KOPT-K1 (cell line): ENCODE results near the gene ALDOC.

Experiments used
- H3K27ac ChIP-seq: fragments of 200-600 bp; sonication (generic); 2 replicates; pipeline ENCODE4 v1.5.1; 2016; ENCODE audit warnings: antibody characterized with exemption, mild to moderate bottlenecking, low read depth, low read length; ENCODE audit not compliant: poor library complexity, severe bottlenecking
- H3K36me3 ChIP-seq: fragments of 200-600 bp; sonication (generic); 2 replicates; pipeline ENCODE4 v1.5.1; 2017; ENCODE audit warnings: antibody characterized with exemption, mild to moderate bottlenecking, low read length, moderate library complexity; ENCODE audit not compliant: insufficient read depth
- H3K9me3 ChIP-seq: fragments of 200-600 bp; sonication (generic); 2 replicates; pipeline ENCODE4 v1.5.1; 2017; ENCODE audit warnings: antibody characterized with exemption, low read length, mild to moderate bottlenecking; ENCODE audit not compliant: insufficient read depth, poor library complexity, severe bottlenecking

Gene ALDOC

DNA sequence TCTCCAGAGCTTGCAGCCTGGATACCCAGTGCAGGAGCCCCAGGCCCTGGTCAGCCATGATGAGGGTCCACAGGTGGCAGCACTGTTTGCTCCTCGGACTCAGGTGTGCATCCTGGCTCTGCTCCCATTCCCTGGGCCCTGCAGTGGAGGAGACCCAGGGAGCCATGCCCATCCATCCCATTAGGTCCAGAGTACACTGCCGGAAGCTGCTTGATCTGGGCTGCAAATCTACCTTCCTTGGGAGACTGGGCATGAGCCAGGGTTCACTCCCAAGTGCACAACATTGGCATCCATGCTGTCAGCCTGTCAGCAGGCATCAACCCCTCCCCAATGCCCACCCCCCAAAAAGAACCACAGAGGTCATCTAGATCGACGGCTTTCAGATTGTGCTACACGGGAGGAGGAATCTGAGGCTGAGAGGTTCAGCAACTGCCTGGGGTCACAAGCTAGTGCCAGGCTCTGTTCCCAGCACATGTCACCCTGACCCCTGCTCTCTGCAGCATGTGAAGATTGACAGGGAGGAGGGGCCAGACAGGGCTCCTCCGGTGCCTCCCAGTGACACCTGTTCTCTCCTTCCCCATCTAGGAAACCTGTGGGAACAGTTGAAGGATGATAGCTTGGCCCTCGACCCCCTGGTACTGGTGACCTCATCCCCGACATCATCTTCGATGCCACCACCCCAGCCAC, 40.0 kb downstream of the ALDOC start:
- Histone ChIP-seq H3K36me3 (no peaks in the 10 kb centered on the region), H3K27ac (no peak overlapping the region), H3K9me3 (no peaks in the 10 kb centered on the region)

DNA sequence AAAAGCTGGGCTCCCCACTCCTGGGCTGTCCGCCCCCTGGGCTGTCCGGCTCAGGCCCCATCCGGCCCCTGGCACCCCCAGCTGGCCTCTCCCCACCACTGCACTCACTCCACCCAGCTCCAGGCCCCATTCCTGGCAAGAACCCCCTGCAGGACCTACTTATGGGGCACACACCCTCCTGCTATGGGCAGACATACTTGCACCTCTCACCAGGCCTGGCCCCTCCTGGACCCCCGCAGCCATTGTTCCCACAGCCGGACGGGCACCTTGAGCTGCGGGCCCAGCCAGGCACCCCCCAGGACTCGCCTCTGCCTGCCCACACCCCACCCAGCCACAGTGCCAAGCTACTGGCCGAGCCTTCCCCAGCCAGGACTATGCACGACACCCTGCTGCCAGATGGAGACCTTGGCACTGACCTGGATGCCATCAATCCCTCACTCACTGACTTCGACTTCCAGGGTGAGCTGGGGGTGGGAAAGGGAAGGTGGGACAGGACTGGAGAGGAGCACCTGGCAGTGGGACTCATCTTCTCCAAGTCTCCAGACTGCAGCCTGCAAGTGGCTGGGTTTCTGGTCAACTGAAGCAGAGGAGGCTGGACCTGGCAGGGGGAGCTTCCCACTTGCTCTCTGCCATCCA, 41.8 kb downstream of the ALDOC start:
- no peak overlapping the region for H3K27ac ChIP-seq
- H3K9me3 ChIP-seq = no peaks in the 10 kb centered on the region
- H3K36me3 ChIP-seq = no peaks in the 10 kb centered on the region

DNA sequence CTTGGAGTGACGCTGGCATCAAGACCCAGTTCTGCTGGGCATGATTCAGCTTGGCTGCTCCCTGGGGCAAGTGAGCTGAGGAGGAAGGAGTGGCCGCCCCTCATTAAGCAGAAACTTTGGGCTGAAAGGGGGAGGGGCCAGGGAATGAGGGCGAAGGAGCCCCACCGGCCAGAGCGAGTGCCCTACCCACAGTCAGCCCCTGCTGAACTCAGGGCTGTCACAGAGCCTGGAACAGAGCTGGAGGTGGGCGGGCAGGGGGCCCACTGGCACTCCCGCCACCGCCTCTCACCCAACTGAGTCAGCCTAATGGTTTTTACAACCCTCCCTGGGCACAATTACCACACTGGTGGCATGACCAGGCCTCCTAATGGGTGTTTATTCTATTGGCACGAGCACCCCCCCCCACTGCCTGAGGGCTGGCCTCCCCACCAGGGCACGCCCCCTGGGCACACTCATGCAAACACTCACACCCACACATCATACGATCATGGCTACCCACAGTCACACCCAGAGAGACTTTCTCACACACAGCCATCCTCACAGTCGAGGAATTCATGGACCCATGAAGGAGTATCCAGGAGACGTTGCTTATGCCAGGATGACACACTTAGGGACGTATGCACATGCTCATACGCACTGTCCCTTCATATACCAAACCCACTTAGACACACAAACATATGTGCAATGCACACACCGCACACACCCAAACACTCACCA, 43.4 kb downstream of the ALDOC start:
- no peaks in the 10 kb centered on the region for H3K36me3 ChIP-seq
- no peak overlapping the region for H3K27ac ChIP-seq

DNA sequence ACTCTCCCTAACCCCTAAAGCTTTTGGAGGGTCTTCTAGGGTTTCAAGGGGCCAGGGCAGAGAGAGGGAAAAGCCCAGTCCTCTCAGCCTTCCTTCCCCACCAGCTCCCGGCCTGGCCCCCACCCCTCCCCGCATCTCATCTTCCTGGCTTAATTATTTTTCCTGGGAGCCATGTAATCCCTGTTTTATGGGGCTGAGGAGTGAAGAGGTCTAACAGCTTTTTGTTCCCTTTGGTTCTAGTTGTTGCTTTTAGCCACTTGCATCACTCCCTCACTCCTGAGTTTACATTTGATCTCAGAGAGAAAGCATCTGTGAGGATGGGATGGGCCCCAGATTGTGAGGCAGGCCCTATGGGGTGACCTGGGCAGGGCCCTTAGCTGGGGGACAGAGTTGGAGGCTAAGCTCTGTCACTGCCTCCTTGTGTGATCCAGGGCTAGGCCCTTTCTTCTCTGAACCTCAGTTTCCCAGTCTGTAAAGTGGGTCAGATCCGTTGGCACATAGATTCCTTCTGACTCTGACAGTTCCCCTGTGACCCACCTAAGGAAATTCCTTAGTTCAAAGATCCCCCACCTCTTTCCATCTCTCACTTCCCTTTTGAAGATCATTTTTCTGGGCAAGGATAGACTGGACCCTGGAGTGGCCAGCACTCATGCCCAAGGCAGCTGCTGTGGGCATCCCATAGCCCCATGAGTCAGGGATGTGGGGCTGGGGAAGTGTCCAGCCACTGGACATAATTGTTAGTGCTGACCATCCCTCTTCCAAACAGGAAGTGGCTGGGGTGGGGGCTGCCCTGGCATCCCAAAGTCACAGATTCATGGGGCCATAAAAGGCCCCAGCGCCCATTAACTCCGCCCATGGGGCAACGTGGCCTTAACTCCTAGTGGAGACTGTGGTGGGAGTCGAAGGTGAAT, 44.4 kb downstream of the ALDOC start:
- no peak overlapping the region for H3K27ac ChIP-seq
- no peaks in the 10 kb centered on the region for H3K9me3 ChIP-seq
- H3K36me3 ChIP-seq = no peaks in the 10 kb centered on the region

More for the DNA sequence above, 43.4 kb downstream of the ALDOC start:
- no peaks in the 10 kb centered on the region for H3K9me3 ChIP-seq

DNA sequence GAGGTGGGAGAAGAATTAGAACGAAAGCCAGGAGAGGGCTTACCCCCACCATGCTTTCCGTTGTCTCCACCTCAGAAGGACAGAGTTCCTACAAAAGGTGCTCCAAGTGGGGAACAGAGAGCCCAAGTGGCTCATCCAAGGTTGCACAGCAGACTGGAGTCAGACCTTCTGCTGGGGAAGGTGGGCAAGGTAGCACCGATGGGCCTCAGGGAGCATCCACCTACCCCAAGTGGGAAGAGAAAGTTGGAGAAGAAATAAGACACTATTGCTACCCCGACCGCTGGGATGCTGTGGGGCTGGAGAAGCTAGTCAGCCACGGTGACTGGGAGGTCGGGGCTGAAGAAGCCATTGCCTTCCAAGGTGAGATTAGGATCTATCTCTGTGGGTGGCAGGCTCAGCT, 45.8 kb downstream of the ALDOC start:
- Histone ChIP-seq H3K27ac (no peak overlapping the region), H3K36me3 (no peaks in the 10 kb centered on the region)

DNA sequence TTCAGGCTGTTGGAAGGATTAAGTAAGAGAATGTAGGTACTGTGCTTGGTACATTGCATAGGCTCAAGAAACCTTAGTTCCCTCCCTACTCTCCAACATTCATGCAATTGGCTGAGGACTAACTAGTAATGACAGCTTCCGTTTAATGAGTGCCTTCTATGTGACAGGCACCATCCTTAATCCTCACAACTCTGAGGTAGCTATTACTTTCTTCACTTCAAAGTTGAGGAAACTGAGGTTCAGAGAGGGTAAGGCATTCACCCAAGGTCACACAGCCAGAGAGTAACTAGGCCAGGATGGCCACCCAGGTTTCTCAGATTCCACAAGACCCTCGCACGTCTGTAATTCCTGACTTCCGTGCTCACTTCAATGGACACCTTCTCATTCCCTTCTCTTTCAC, 46.4 kb downstream of the ALDOC start:
- Histone ChIP-seq H3K27ac (no peak overlapping the region), H3K36me3 (no peaks in the 10 kb centered on the region), H3K9me3 (no peaks in the 10 kb centered on the region)

More for the DNA sequence above, 45.8 kb downstream of the ALDOC start:
- H3K9me3 ChIP-seq = no peaks in the 10 kb centered on the region

DNA sequence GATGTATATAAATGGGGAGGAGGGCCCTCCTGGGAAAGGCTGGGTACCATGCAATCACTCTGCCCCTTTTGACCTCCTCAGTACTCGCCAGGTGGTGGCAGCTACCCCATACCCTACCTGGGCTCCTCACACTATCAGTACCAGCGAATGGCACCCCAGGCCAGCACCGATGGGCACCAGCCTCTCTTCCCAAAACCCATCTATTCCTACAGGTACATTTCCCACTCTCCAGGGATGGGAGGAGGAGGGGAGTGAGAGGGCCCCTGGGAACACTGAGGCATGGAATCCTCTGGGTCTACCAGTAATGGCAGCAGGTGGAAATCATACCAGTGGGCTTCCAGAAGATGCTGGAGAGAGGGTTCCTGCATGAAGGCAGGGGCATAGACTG, 47.7 kb downstream of the ALDOC start:
- no peak overlapping the region for H3K27ac ChIP-seq
- H3K9me3 ChIP-seq = no peaks in the 10 kb centered on the region
- no peaks in the 10 kb centered on the region for H3K36me3 ChIP-seq

DNA sequence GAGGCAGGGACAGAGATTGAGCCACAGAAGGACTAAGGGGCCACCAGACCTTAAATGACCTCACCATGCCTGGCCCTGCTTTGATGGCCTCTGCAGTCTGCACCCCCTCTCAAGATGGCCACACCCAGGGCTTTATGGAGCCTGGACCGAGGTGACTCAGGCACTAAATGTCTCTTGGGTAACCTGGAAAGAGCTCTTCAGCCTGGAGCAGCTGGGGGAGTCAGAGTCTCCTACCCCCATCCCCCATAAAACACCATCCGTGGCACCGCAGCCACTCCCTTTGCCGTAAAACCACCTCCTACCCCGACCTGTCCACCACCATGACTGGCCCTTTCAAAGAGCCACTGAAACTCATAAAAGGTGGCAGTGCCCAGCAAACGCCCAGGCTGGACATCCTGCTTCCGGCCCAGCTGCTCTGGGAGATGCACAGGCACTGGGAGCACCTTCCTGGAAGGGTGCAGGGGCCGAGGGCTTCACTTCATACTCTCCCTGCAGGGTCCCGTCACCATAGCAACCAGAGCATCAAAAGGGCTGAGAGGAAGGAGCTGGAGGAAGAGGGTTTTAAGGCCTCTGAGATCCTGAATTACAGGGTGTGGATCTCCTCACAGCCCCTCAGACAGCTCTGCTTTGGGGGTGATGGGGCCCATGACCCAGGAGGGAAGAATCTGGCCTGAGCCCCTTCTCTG, 48.2 kb downstream of the ALDOC start:
- Histone ChIP-seq H3K27ac (no peak overlapping the region), H3K9me3 (no peaks in the 10 kb centered on the region), H3K36me3 (no peaks in the 10 kb centered on the region)

DNA sequence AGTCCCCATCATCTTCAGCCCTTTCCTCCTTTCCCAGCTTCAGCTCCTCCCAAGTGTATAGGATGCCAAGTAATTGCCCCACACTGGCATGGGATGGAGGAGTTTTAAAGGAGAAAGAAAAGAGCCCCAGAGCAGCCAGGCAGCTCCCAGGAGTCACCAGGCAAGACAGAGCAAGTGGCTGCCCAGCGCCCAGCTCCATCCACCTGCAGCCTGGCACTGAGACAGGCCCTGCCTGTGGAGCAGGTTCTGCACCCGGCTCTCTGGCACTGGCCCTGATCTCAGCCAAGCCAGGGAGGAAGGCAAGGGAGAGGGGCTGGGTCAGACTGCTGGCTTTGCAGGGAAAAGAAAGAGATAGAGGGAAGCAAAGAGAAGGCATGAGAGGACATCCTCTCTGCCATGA, 48.8 kb downstream of the ALDOC start:
- Histone ChIP-seq H3K27ac (no peak overlapping the region), H3K9me3 (no peaks in the 10 kb centered on the region), H3K36me3 (no peaks in the 10 kb centered on the region)

DNA sequence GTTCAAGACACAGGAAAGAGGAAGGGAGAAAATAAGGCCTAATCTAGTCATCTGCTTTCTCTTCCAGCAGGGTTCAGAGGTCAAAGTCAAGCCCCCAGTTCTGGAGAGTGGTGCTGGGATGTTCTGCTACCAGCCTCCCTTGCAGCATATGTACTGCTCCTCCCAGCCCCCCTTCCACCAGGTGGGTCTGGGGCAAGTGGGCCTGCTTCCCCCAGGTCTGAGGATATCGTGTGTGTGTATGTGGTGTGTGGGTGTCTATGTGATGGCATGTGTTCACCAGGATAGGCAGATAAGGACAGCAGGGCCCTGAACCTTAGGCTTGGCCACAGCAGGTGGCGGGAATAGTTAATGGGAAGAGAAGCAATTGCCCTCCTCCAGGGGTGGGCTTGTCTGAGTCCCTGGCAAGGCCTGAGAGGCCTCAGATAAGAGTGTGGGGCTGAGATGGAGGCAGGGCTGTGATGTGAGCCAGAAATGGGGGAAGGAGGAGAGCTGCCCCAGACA, 49.5 kb downstream of the ALDOC start:
- no peaks in the 10 kb centered on the region for H3K36me3 ChIP-seq
- H3K27ac ChIP-seq = no peak overlapping the region
- no peaks in the 10 kb centered on the region for H3K9me3 ChIP-seq

DNA sequence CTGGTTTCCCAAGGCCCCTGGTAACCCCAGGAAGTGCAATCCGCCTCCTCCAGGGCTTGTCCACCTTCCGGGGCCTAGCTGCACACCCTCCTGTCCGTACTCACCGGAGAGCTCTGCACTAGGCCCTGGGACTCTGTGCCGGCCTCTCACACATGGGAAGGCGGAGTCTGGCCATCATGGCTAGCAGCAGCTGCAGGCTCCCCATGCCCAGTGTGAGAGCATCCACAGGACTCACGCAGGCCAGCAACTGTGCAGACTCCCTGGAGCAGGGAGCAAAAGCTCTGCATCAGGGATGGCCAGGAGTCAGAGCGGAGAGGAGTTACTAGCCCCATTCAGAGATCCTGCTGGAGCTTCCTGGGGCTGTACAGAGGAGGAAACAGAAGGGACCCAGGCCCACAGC, 50.3 kb downstream of the ALDOC start:
- no peak overlapping the region for H3K27ac ChIP-seq
- H3K9me3 ChIP-seq = no peaks in the 10 kb centered on the region
- no peaks in the 10 kb centered on the region for H3K36me3 ChIP-seq

DNA sequence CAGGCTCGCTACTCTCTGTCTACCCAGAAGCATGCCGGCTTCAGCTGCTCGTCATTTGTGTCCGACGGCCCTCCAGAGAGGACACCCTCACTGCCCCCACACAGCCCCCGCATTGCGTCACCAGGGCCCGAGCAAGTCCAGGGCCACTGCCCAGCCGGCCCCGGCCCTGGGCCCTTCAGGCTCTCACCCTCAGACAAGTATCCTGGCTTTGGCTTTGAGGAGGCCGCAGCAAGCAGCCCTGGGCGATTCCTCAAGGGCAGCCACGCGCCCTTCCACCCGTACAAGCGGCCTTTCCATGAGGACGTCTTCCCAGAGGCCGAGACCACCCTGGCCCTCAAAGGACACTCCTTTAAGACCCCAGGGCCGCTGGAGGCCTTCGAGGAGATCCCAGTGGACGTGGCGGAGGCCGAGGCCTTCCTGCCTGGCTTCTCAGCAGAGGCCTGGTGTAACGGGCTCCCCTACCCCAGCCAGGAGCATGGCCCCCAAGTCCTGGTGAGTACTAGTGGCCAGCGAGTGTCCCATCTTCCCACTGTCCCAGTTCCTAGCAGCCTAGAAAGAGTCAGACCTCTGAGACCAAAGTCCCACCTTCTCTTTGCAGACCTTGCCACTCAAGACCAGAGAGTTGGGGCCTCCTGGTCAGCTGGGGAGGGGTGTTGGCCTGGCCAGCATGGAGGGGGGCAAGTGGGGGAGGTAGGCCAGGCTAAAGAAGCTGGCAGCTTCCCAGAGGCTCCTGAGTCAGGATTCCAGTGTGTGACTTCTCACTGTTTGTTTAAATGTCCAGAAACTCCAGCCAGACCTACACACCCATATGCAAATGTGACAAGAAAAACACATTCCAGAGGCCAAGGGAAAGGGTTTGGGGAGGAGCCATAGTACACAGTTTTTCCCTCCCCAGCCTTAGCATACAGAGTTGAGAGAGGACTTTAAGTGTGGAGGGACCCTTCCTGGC, 51.9 kb downstream of the ALDOC start:
- Histone ChIP-seq H3K36me3 (no peaks in the 10 kb centered on the region), H3K9me3 (no peaks in the 10 kb centered on the region), H3K27ac (no peak overlapping the region)

DNA sequence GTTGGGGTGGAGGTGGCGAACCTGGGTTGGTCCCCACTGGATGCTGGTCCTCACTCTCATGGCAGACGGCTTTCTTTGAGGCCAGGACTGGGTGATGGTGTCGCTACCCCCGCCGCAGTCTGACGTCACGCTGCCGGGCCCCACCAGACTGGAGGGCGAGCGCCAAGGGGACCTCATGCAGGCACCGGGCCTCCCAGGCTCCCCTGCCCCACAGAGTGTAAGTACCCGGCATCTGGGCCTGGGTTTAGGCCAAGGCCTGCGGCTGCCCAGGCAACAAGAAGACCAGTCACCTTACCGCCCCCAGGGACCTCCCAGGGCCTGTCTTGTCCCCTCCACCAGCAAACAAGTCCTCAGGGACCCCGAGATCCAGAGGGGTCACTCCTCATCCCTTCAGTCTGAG, 52.8 kb downstream of the ALDOC start:
- Histone ChIP-seq H3K27ac (no peak overlapping the region), H3K36me3 (no peaks in the 10 kb centered on the region), H3K9me3 (no peaks in the 10 kb centered on the region)
